ENCODE measurements around the gene TTLL6. TPM values are rescaled to one million over a fixed set of nuclear protein-coding genes. Genes with fewer than 3 reads are reported as not detected.

Gene TTLL6
- total and polyA plus RNA-seq, 2 of the 4 experiments (the other 2 are of a cell fraction), result not detected

GRCh38 chr17:48770954-48771353, 46.1 kb downstream of the TTLL6 start:
- H3K14ac ChIP-seq (replicated peaks; ENCODE audit: low read depth, low read length), result no peak overlapping the region
- H3K4me2 ChIP-seq (ENCODE audit: low read depth, low read length), result no peak overlapping the region
- H2BK120ac ChIP-seq (ENCODE audit: low read depth, low read length), result no peak overlapping the region
- no peaks in the 10 kb centered on the region for H3K79me1 ChIP-seq (ENCODE audit: low read depth in 1 of 2, low read length in 2 of 2)
- no peak overlapping the region for H2AFZ ChIP-seq (replicated peaks; ENCODE audit: low read length, poor library complexity)
- no peaks in the 10 kb centered on the region for H3K4me1 ChIP-seq (ENCODE audit: control insufficient read depth, insufficient read depth, low read length)
- H4K91ac ChIP-seq (ENCODE audit: insufficient read depth, low read depth, low read length), result no peak overlapping the region
- no peak overlapping the region for H3K9ac ChIP-seq (ENCODE audit: low read depth, low read length)
- no peak overlapping the region for H3K4ac ChIP-seq (ENCODE audit: low read depth, low read length)
- no peak overlapping the region for H4K5ac ChIP-seq (ENCODE audit: low read depth, low read length)
- no peaks in the 10 kb centered on the region for H3K36me3 ChIP-seq (ENCODE audit: control insufficient read depth, insufficient read depth, low read length)
- DNase-seq (no peak), ATAC-seq (ENCODE audit: low read depth) (no peak)
- H3K9me1 ChIP-seq (ENCODE audit: insufficient read depth, low read length), result no peaks in the 10 kb centered on the region
- in situ Hi-C loops (cut with MboI; ENCODE audit: low sequenced_read_pairs), result loop anchor here (25.0 kb wide), 1 partner anchor 384 kb away; no protein-coding TSS in a partner anchor
- no peak overlapping the region for H2BK20ac ChIP-seq (ENCODE audit: low read depth, low read length)
- no TSS peak for BruUV-seq (replicated peaks)
- WGBS, 2 experiments (ENCODE audit: extremely low coverage in 2 of 2, insufficient read length in 1 of 2), result 30% methylated on average over 2 of the region's 3 CpGs; no CpG with 5 or more reads in 1 of the 2 experiments
- no peak overlapping the region for H3K56ac ChIP-seq (ENCODE audit: extremely low read depth, insufficient read depth, low read length)
- H2AK5ac ChIP-seq (ENCODE audit: low read depth, low read length), result no peak overlapping the region
- peaks cover 53% of the 10 kb centered on the region for H3K27me3 ChIP-seq (ENCODE audit: control insufficient read depth, insufficient read depth, low read length)
- no peak overlapping the region for H3K27ac ChIP-seq (ENCODE audit: insufficient read depth, low read length)
- no peak overlapping the region for H3K18ac ChIP-seq (ENCODE audit: low read depth, low read length)
- POLR2A ChIA-PET (ENCODE audit: unreplicated experiment), result no interaction called here
- H3K23ac ChIP-seq (ENCODE audit: low read depth, low read length), result no peak overlapping the region
- intact Hi-C loops (cut with micrococcal nuclease), result no loop called here
- no peak overlapping the region for H2BK15ac ChIP-seq (ENCODE audit: low read depth, low read length)
- H4K8ac ChIP-seq (ENCODE audit: low read depth in 2 of 2, low read length in 2 of 2), result no peak overlapping the region
- H4K20me1 ChIP-seq (ENCODE audit: insufficient read depth, low read length), result no peaks in the 10 kb centered on the region
- no peaks in the 10 kb centered on the region for H3K9me3 ChIP-seq (ENCODE audit: control insufficient read depth, insufficient read depth, low read length)
- TF ChIP-seq RFX5 (IDR thresholded peaks at IDR 0.05; ENCODE audit: low read depth, low read length), result no peak
- no peak for TF ChIP-seq CHD1 (IDR thresholded peaks at IDR 0.05; ENCODE audit: low read depth, low read length)
- no peak for TF ChIP-seq CEBPB (IDR thresholded peaks at IDR 0.05; ENCODE audit: low read depth, low read length)
- no peak for TF ChIP-seq MXI1 (IDR thresholded peaks at IDR 0.05; ENCODE audit: borderline replicate concordance, low read depth, low read length)
- no peak for TF ChIP-seq FOS (IDR thresholded peaks at IDR 0.05; ENCODE audit: low read depth, low read length)
- no peak for TF ChIP-seq SMC3 (IDR thresholded peaks at IDR 0.05; ENCODE audit: low read depth, low read length)
- TF ChIP-seq USF2 (IDR thresholded peaks at IDR 0.05; ENCODE audit: low read depth, low read length), result no peak
- no peak for TF ChIP-seq ELK1 (IDR thresholded peaks at IDR 0.05; ENCODE audit: borderline replicate concordance, low read depth, low read length)
- TF ChIP-seq RCOR1 (IDR thresholded peaks at IDR 0.05; ENCODE audit: insufficient replicate concordance, low read length), result no peak
- no peak for TF ChIP-seq BHLHE40 (IDR thresholded peaks at IDR 0.05; ENCODE audit: low read depth, low read length)
- TF ChIP-seq MAZ (IDR thresholded peaks at IDR 0.05; ENCODE audit: borderline replicate concordance, low read depth, low read length), result no peak
- no peak for TF ChIP-seq CTCF (conservative IDR thresholded peaks at IDR 0.05; ENCODE audit: low read depth, low read length)
- TF ChIP-seq POLR2A (IDR thresholded peaks at IDR 0.05; ENCODE audit: low read depth, low read length), result no peak
- no peak for TF ChIP-seq NFE2L2 (IDR thresholded peaks at IDR 0.05; ENCODE audit: low read depth, low read length)
- TF ChIP-seq MAFK (IDR thresholded peaks at IDR 0.05; ENCODE audit: low read depth, low read length), result no peak
- TF ChIP-seq RAD21 (IDR thresholded peaks at IDR 0.05; ENCODE audit: low read length), result no peak
- no peak overlapping the region for H3K4me3 ChIP-seq (ENCODE audit: insufficient read depth, low read depth, low read length)
- no peak overlapping the region for H2AK9ac ChIP-seq (replicated peaks; ENCODE audit: low read depth, low read length, poor library complexity)
- dilution Hi-C loops (cut with HindIII; ENCODE audit: low sequenced_read_pairs, unreplicated experiment), result no loop called here
- CTCF ChIA-PET, result no interaction called here
- H2BK5ac ChIP-seq (ENCODE audit: low read depth, low read length, poor library complexity, severe bottlenecking), result no peak overlapping the region
